ENCODE data around the gene EXOC4.

GRCh38 chr7:133452577-133452976 lies 199.7 kb downstream of the EXOC4 start:
- TF ChIP-seq CTCF (conservative IDR thresholded peaks at IDR 0.05), result no peak
- no peak for TF ChIP-seq ZFX (IDR thresholded peaks at IDR 0.05)
